K562 (cell line): ENCODE results near the gene ANP32B. TPM values are rescaled to one million over a fixed set of nuclear protein-coding genes. Genes with fewer than 3 reads are reported as not detected.
A peak's percentile ranks its signal among the peaks of the same experiment; 100 is the strongest.
"Not testable (repeated sequence)": the region's sequence is repeated elsewhere in the genome, so short reads cannot be mapped to it uniquely, and the experiment has no call there.

Experiments used
- ATF1 ChIP-seq, 2 experiments: fragments of 450-650 bp in 1 of 2; IDR thresholded peaks; 2 replicates each; pipeline ENCODE4 v1.6.1; 2016; ENCODE audit warnings: missing compliant biosample characterization in 1 of 2, missing genetic modification characterization in 1 of 2
- E2F8 ChIP-seq: fragments of 450-650 bp; IDR thresholded peaks from 2 replicates; pipeline ENCODE4 v1.7.1; 2018; ENCODE audit warnings: mild to moderate bottlenecking, low read depth; ENCODE audit not compliant: partially characterized antibody
- ETV5 ChIP-seq: sonication (generic); formaldehyde crosslinking; IDR thresholded peaks from 2 replicates; pipeline ENCODE4 v1.4.0; 2020; ENCODE audit warnings: low read depth, mild to moderate bottlenecking, missing genetic modification reagents
- HCFC1 ChIP-seq: IDR thresholded peaks from 2 replicates; pipeline ENCODE4 v1.6.1; 2012; ENCODE audit warnings: low read depth, low read length, improper control_type of control experiment
- JUNB ChIP-seq: fragments of 450-650 bp; formaldehyde crosslinking; conservative IDR thresholded peaks from 2 replicates; pipeline ENCODE4 v1.4.0; 2020; ENCODE audit warnings: mild to moderate bottlenecking
- KAT7 ChIP-seq: sonication (generic); formaldehyde crosslinking; IDR thresholded peaks from 2 replicates; pipeline ENCODE4 v1.8.0; 2022; ENCODE audit warnings: missing genetic modification reagents, mild to moderate bottlenecking, borderline replicate concordance
- KLF1 ChIP-seq: fragments of 450-650 bp; IDR thresholded peaks from 2 replicates; pipeline ENCODE4 v1.6.1; 2016; ENCODE audit warnings: missing genetic modification characterization, missing compliant biosample characterization
- LARP7 ChIP-seq: fragments of 450-650 bp; IDR thresholded peaks from 2 replicates; pipeline ENCODE4 v1.6.1; 2016
- MYC ChIP-seq, 2 experiments: fragments of 250-450 bp in 1 of 2; sonication (Bioruptor Pico) in 1 of 2; IDR thresholded peaks; 2 replicates each; pipeline versions ENCODE4 v1.5.1 to v1.6.1; 2012 to 2021; ENCODE audit warnings: low read depth in 2 of 2, borderline replicate concordance in 1 of 2, improper control_type of control experiment in 1 of 2, low read length in 1 of 2, mild to moderate bottlenecking in 1 of 2, moderate library complexity in 1 of 2
- PKNOX1 ChIP-seq: fragments of 450-650 bp; IDR thresholded peaks from 2 replicates; pipeline ENCODE4 v1.6.1; 2016
- RUNX1 ChIP-seq: sonication (generic); IDR thresholded peaks from 2 replicates; pipeline ENCODE4 v1.6.1; 2016; ENCODE audit warnings: antibody characterized with exemption, low read depth
- SAP30 ChIP-seq: fragments of 200-600 bp; sonication (generic); IDR thresholded peaks from 2 replicates; pipeline ENCODE4 v1.6.1; 2012; ENCODE audit warnings: borderline replicate concordance, low read depth, mild to moderate bottlenecking, moderate library complexity, low read length, control low read depth, inconsistent platforms; ENCODE audit not compliant: insufficient read depth, poor library complexity, severe bottlenecking
- SMARCE1 ChIP-seq: fragments of 450-650 bp; IDR thresholded peaks from 2 replicates; pipeline ENCODE4 v1.7.1; 2016; ENCODE audit warnings: mild to moderate bottlenecking
- TEAD1 ChIP-seq, 2 experiments: fragments of 450-650 bp in 1 of 2; sonication (generic) in 1 of 2; formaldehyde crosslinking; IDR thresholded peaks; 2 replicates each; pipeline versions ENCODE4 v1.4.0 to v1.8.0; 2020 to 2022; ENCODE audit warnings: mild to moderate bottlenecking in 2 of 2, missing genetic modification reagents in 1 of 2
- YY1 ChIP-seq, 3 experiments: IDR thresholded peaks; 2 replicates each; pipeline ENCODE4 v1.6.1; 2011; ENCODE audit warnings: low read length in 2 of 3, mild to moderate bottlenecking in 2 of 3, moderate library complexity in 2 of 3, borderline replicate concordance in 1 of 3, control low read depth in 1 of 3, low read depth in 1 of 3; ENCODE audit not compliant: insufficient read depth in 3 of 3, insufficient replicate concordance in 2 of 3, control insufficient read depth in 1 of 3, insufficient read length in 1 of 3; ENCODE audit errors: extremely low read depth in 1 of 3
- ZBTB34 ChIP-seq: fragments of 250-450 bp; sonication (Bioruptor Pico); IDR thresholded peaks from 2 replicates; pipeline ENCODE4 v1.8.0; 2021; ENCODE audit warnings: mild to moderate bottlenecking, moderate library complexity
- ZNF3 ChIP-seq: fragments of 250-450 bp; sonication (Bioruptor Pico); IDR thresholded peaks from 2 replicates; pipeline ENCODE4 v1.5.0; 2021; ENCODE audit warnings: mild to moderate bottlenecking, moderate library complexity
- ZNF395 ChIP-seq: fragments of 200-800 bp; sonication (Bioruptor generic); IDR thresholded peaks from 2 replicates; pipeline ENCODE4 v1.6.1; 2017; ENCODE audit warnings: missing genetic modification characterization, missing compliant biosample characterization
- ZNF766 ChIP-seq: fragments of 200-800 bp; sonication (Bioruptor generic); conservative IDR thresholded peaks from 2 replicates; pipeline ENCODE4 v1.6.1; 2016; ENCODE audit warnings: missing genetic modification characterization, missing compliant biosample characterization
- polyA plus RNA-seq, 8 experiments: library from polyadenylated mRNA; depleted of rRNA in 4 of 8; stranded (reverse) in 5 of 8; unstranded in 3 of 8; fragments of >200 nt; fragmentation: Nextera tagmentation in 2 of 8; fragmentation: Illumina TruSeq in 1 of 8; extraction: Ambion mirVana in 2 of 8; extraction: Trizol in 1 of 8; gene quantifications; 2 replicates each; pipeline versions ENCODE4 v1.2.1 to v1.2.3, GENCODE V29; 2011 to 2014; ENCODE audit warnings: inconsistent platforms in 1 of 8, missing spikeins in 1 of 8
- total RNA-seq, 7 experiments: library from RNA; depleted of rRNA in 6 of 7; stranded (reverse); fragments of >200 nt in 6 of 7; fragmentation: Illumina TruSeq in 2 of 7; extraction: Trizol in 2 of 7; gene quantifications; 2 replicates each; pipeline versions ENCODE4 v1.2.1 to v1.2.3, GENCODE V29; 2011 to 2021; ENCODE audit warnings: low replicate concordance in 1 of 7

ANP32B gene
- total and polyA plus RNA-seq, 9 of the 15 experiments (the other 6 are each of a cell fraction or from before 2014, with no cell fraction given) = 68.9 to 815 (median 141) TPM

GRCh38 chr9:97960678-97961328 lies 22.3 kb upstream of the ANP32B start (continued):
- 0 out of 2 replicates have a peak, but pooled peaks have one; percentile 54 for TF ChIP-seq KAT7
- TF ChIP-seq HCFC1 = 0 out of 2 replicates have a peak, but pooled peaks have one; percentile 6
- not testable (repeated sequence) for TF ChIP-seq ATF1 (CRISPR knock-in tag; IDR thresholded peaks at IDR 0.05)
- TF ChIP-seq ATF1 (tag; IDR thresholded peaks at IDR 0.05) = peak; percentile 67
- peak; percentile 96 for TF ChIP-seq ETV5 (CRISPR knock-in tag)
- TF ChIP-seq ZNF766 (CRISPR knock-in tag) = peak; percentile 90
- peak; percentile 71 for TF ChIP-seq PKNOX1
- peak; percentile 95 for TF ChIP-seq ZNF395 (CRISPR knock-in tag)
- TF ChIP-seq JUNB = 0 out of 2 replicates have a peak, but pooled peaks have one; percentile 18
- TF ChIP-seq RUNX1 = peak; percentile 90
- peak; percentile 98 for TF ChIP-seq SMARCE1
- peak; percentile 38 to 67; a peak in 3 of 4 replicates for TF ChIP-seq TEAD1 (CRISPR knock-in tag; IDR thresholded peaks at IDR 0.05)
- 0 out of 2 replicates have a peak, but pooled peaks have one; percentile 20 for TF ChIP-seq ZNF3 (CRISPR knock-in tag)
- TF ChIP-seq E2F8 = peak; percentile 38
- TF ChIP-seq MYC (IDR thresholded peaks at IDR 0.05; ENCODE audit: low read depth, low read length) = peak; percentile 88
- TF ChIP-seq MYC (CRISPR knock-in tag; IDR thresholded peaks at IDR 0.05; ENCODE audit: borderline replicate concordance, low read depth) = 0 out of 2 replicates have a peak, but pooled peaks have one; percentile 5
- peak; percentile 94 for TF ChIP-seq KLF1 (tag)
- peak in 2 of 3 experiments; percentile 31 to 69 for TF ChIP-seq YY1 (IDR thresholded peaks at IDR 0.05; ENCODE audit: borderline replicate concordance in 1 of 3, control insufficient read depth in 1 of 3, extremely low read depth in 1 of 3, insufficient read depth in 3 of 3, insufficient read length in 1 of 3, insufficient replicate concordance in 2 of 3, low read depth in 1 of 3, low read length in 2 of 3)
- peak; percentile 29 for TF ChIP-seq SAP30
- peak; percentile 69; the same call in 1 of the 2 replicates for TF ChIP-seq ZBTB34 (CRISPR knock-in tag)
- TF ChIP-seq LARP7 = peak; percentile 92
